Stimulated activated CD4-positive, alpha-beta T cell treated with anti-CD3 and anti-CD28 coated beads, Interleukin-1b, Interleukin-23, amount 100 ng/mL, for 24 hours (primary cell): ENCODE results near the gene DDX1.

ENCODE experiments used
- DNase-seq, 4 experiments: peaks; one replicate each; pipeline ENCODE4 v3.0.0-alpha.2; 2020; ENCODE audit warnings: low read depth in 4 of 4, low spot score in 1 of 4

DDX1 gene

DNA sequence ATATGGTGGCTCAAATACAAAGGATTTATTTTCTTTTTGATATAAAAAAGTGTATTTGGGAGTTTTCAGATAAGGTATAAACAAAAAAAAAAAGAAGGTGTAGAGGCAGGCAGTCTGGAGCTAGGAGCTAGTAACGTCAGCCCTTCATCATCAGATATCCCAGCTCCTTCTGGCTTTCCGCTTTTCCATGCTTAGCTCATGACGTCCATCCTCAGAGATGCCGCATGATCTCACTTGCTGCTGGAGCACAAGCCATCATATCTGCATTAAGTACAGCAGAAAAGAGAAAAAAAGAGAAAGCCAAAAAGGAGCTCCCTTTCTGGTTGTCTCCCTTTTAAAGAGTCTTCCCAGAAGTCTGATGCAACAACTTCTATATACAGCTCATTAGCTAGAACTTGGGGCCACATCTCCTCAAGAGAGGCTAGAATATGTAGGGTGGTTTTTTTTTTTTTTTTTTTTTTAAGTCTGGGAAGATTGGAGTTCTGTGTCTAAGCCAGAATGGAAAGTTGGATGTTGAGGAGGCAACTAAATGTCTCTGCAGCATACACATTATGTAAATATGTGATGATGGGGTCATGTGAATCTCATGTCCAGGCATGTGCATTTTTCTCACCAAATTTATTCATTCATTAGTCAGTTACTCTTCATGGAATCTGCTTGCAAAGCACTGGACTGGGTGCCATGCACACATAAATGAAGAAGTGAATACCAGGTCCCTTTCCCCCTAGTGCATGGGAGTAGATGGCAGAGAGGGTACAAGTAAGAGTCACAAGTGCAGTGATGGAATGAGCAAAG lies 52.3 kb downstream of the DDX1 start:
- DNase-seq = no peak

DNA sequence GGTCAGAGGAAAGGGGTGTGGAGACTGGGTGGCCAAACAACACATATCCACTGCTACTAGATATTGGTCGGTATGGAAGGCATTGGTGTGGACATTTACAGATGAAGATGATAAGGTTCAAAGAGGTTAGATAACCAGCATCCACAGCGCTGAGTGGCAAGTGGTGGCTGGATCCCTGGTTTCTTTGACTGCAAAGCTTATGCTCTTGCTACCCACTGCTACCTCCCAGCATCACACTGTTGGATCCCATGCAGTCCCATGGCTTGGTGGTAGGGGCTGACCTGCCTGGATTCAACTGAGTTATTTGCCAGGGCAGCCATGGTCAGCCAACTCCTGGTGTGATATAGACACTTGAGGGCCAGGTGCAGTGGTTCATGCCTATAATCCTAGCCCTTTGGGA lies 53.6 kb downstream of the DDX1 start:
- DNase-seq = no peak

DNA sequence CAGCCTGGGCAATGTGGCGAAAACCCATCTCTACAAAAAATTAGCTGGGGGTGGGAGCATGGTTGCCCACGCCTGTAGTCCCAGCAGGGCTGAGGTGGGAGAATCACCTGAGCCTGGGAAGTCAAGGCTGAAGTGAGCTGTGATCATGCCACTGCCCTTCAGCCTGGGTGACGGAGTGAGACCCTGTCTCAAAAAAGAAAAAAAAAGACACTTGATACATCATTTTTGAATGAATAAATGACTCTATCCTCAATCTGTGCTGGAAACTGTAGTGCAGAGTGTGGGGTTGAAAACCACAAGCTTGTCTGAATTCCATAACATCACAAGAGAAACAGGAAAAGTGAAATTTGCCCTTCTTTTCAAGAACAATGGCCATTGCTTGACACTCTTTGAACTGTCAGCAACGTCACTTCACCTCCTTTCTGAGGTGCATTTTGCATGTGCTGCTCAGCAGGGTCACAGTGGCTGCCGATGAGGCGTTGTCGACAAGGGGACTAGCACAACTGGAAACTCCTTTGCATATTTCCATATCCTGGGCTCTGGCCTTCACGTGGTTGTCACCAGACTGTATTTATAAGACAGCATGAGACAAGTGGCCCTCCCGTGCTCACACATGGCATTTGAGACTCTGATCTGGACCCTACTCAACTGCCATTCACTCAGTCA lies 54.2 kb downstream of the DDX1 start:
- DNase-seq = no peak

DNA sequence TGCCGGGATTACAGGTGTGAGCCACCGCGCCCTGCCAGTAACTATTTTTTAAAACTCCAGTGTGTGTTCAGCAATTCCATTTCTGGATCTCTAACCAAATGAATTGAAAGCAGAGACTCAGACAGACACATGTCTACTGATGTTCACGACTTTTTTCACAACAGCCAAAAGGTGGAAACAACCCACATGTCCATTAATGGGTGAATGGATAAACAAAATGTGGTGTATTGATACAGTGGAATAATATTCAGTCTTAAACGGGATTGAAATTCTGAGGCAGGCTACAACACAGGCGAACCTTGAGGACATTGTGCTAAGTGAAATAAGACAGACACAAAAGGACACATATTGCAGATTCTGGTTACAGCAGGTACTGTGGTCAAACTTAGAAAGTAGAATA lies 55.0 kb downstream of the DDX1 start:
- DNase-seq = no peak

DNA sequence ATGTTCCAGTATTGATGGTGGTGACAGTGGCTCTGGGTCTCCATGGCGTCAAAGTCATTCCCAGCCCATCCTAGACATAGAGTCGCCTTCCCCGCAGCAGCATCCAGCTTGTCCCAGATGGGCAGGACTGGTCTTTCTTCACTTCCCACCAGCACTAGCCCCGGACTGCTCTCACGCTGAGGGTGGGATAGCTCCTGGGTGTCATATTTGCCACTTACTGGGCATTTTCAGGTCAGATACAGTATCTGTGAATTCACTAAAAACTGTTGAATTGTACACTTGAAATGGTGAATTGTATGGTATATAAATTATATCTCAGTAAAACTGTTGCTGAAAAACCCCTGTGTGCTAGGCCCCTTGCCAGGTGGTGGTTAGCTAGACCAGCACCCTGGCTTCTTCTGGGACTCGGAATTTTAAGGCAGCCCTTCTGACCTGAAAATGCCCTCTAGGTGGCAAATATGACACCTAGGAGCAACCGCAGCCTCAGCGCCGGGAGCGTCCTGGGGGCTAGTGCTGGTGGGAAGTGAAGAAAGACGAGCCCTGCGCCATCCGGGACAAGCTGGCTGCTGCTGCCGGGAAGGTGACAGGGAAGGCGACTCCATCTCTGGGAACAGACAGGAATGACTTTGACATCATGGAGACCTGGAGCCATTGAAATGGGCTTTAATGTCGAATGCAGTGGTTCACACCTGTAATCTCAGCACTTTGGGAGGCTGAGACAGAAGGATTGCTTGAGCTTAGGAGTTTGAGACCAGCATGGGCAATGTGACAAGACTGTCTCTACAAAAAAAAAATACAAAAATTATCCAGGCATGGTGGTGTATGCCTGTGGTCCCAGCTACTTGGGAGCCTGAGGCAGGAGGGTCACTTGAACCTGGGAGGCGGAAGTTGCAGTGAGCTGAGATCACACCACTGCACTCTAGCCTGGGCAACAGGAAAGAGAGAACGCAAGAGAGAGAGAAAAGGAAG lies 56.2 kb downstream of the DDX1 start:
- DNase-seq = no peak

DNA sequence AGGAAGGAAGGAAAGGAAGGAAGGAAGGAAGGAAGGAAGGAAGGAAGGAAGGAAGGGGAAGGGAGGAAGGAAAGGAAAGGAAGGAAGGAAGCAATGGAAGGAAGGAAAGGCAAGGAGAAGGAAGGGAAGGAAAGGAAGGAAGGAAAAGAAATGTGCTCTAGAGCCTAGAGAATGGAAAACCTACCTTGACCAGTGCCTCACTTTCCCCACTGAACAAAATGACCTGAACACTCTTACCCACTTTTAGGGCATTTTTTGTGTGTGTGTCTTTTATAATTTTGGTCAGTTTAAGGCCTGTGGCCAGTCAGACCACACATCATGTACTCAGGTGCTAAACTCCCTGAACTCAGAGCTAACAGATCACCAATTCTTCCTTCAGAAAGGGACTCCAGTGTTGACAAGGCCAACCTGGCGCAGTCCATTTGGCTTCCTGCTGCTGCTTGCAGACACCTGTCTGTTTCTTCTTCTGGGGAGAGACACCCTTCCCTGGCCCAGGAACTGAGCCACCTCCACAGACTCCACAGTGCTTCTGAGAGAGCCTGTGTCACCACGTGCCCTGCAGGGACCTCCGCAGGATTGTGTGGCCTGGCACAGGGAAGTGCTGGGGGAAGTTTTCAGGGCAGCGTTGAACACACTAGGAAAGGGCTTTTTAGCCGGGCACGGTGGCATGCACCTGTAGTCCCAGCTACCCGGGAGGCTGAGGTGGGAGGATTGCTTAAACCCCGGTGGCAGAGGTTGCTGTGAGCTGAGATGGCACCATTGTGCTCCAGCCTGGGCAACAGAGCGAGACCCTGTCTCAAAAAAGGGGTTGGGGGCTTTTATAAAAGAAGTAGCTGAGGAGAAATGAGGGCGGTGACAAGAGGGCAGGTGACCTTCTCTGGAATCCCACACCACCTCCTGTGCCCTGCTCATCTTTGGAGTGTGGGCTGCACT lies 57.2 kb downstream of the DDX1 start:
- no peak for DNase-seq

DNA sequence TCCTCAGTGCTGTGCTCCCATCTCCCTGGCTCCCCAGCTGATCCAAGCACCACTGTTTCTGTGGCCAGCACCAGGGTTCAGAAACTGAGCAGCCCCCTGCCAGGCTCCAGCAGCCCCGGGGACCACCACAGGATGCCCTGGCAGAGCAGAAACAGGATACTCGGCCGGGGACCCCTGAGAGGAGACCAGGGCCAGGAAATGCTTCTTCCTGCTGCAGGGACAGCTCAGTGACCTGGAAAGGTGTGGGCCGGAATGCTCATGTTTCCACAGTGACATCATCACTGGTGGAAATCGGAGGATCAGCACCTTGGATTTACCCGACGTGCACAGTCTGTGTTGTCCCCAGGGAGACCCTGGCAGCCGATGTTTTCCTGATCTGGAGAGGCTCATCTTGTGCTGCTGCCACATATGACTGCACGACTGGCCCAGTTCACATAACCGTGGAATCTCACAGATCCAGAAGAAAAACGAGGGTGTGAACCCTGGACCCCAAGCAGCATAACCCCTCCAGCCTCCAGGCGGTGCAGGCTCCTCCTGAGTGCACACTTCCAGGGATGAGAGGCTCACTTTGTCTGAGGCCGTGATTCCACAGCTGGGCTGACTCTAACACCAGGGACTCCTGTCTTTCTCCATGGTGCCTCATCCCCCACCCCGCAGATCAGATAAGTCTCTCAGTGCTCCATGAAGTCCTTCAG lies 58.0 kb downstream of the DDX1 start:
- no peak for DNase-seq

DNA sequence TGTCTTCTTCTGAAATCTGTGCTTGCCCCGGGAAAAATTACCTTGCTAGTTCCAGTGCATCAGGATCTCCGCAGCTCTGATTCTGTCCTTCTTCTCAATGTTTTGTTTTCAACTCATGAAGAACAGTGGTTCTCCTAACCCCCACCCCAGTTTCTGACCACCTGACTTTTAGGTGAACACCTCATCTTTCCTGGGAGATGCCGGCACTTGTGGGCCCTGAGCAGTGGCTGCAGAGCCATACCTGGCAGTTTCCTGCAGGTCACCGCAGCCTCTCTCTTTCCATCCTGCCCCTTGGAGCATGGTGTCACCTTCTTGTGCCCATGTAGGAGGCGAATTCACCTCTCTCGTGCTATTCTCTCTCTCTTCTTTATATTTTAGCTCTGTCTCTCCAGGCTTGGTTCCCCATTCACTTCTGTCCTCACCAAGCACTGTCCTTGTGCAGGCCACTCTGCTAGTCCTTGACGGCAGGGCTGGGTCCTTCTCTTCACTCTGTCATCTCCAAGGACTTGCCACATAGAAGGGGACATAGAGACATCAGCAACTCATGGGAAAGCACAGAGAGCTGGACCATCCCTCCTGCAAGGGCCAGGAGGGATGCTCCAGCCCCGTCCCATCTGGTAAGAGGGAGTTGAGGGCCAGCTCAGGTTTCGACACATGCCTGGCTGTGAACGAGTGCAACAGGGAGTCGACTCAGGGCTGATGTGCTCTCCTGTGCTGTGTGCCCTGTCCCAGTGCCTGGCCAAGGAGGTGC lies 59.1 kb downstream of the DDX1 start:
- DNase-seq = no peak

DNA sequence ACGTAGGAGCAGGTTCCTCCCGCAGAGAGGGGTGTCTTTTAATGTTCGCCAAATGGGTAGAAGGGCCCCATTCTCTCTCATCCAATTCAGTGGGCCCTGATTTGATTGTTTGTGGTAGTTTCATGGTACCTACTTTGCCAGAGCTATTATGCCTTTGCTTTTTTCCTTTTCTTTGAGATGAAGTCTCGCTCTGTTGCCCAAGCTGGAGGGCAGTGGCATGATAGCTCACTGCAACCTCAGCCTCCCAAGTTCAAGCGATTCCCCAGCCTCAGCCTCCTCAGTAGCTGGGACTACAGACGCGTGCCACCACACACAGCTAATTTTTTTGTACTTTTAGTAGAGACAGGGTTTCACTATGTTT lies 59.7 kb downstream of the DDX1 start:
- no peak for DNase-seq

DNA sequence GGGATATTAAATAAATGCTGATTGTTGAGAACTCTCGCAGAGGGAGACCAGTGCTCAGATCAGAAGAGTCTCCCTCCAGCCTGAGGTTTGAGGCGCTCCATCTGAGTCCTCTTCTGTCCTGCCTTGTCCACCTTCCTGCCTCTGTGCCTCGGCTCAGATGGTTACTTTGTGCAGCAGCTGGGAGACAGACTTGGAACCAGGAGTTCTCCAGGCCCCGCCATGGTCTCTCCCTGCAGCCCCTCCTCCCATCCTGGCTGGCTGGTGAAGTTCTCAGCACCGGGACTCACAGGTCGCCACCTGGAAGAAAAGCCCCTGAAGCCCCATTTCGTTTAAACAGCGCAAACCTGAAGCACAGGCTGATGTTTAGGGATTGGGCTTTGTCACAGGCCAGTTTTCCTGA lies 60.6 kb downstream of the DDX1 start:
- no peak for DNase-seq

DNA sequence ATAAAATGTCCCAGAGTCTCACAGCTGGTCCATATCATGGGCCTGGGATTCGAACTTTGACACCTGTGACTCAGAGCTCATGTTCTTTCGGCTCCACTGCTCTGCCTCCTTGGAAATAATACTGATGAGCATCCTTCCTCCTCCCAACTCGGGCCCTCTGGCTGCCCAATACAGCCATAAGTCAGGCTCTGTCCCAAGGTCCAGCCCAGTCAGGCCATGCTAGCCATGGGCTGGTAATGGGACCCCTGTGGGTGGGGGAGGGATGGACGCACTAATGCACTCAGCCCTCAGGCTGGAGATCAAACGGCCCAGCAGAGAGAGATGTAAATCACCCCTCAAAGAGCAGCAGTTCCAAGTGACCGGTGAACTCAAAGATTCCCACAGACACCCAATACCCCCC lies 61.1 kb downstream of the DDX1 start:
- no peak for DNase-seq

DNA sequence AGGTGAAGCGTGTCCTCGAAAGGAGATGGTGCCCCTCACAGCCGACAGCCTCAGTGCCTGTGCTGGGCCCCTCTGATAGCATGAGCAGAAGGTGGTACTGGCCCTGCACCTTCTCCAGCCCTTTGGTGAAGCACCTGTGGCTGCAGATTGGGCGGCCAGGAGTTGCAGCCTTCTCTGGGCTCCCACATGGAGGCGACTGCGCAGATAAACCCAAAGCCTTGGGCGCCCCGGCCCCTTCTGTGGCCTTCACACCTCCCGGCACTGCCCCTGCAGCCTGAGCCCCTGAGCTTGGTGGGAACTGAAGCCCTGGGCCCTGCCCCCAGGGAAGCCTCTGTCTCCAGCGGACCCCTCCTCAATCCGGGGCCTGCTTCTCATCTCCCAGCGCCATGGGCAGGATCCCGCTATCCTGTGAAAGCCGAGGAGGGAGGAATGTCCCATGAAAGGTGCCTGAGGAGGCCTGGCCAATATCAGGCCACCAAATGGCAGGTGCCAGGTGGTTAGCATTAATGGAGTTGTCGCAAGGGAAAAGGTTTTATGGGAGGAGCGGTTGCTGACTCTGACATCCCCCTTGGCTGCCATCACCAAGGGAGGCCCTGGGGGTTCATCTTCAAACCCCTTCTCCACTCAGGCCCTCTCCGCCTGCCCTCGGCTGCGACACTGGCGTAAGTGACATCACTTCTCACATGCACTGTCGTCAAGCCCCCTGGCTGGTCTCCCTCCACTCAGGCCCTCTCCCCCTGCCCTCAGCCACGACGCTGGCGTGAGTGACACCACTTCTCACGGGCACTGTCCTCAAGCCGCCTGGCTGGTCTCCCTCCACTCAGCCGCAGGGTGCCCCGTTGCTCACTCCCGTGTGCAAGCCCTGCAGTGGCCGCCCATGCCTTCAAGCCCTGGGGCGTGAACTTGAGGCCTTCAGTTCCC lies 62.4 kb downstream of the DDX1 start:
- no peak for DNase-seq

DNA sequence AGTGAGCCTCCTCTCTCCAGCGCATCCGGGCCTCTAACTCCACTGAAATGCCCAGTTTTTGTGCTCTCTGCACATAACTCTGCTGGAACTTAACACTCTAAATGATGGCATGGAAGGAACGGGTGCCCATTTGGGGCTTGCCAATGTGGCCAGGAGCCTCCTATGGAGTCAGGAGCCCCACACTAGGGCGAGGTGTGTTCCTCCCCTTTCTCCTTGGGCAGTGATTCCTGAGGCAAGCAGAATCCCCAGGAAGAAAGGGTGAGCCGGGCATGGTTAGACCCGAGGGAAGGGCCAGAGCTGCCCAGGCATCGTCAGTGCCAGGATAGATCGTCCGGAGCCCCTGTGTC lies 63.0 kb downstream of the DDX1 start:
- DNase-seq = no peak

DNA sequence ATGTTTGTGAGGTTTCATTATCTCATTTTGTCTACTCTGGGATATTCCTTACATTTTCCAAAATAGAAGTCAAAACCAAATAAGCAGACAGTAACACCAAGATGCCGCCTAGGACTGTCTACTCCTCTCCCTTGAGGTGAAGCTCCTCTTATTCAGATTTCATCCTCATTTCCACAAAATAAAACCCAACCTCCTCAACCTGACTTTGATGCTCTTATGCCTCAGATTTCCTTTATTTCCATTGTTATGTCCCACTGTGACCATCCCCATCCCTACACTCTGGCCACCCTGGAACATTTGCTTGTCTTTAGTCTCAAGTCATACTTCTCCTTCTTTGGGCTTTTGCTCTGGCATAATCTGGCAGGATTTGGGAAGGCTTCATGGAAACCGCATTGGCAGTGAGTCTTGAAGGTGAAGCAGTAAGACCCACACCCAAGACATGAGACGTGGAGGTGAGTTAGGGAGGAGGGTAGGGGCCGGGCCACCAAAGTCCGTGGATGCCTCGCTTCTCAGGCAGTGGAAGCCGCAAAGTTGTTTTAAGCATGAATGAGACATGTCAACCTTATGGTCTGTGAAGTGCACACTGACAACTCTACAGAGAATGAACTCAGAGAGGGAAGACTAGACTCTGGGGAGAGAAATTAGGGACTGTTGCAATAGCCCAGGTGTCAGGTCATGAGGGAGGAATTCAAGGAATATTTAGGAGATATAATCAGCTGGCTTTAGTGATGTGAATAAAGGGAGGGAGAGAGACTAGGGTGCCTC lies 63.6 kb downstream of the DDX1 start:
- no peak for DNase-seq

DNA sequence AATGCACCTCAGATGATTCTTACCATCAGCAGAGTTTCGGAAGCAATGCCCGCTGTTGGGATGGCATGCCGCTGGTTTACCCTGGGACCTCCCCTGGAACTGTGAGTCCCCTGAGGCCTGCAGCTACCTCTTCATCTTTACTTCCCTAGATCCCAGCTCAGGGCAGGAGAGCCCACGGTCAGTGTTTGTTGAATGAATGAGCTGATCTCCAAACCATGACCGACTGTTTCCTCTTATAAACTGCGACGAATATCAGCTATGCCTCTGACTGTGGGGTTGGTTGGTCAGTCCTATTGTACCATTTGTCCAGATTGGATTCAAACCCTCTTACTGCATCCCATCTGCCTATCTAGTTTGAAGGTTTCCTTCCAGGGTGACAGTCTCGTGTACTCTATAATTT lies 64.4 kb downstream of the DDX1 start:
- DNase-seq = no peak

DNA sequence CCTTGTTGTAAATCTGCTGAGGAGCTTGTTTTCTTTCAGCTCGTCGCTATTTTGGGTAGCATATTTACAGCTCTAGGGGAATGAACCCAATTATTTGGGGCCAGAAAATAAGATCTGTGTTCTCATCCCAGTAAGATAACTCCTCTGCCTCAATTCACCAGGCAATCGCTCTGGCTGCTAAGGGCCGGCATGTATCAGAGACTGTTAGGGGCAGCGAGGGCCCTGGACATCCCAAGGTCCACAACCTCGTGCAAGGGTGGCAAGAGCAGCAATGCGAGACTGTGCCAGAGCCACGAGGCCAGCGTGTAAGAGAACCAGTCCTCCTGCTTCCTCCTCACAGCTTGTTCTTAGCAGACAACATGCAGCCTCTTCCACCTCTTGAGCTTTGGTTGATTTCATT lies 66.1 kb downstream of the DDX1 start:
- DNase-seq = no peak

DNA sequence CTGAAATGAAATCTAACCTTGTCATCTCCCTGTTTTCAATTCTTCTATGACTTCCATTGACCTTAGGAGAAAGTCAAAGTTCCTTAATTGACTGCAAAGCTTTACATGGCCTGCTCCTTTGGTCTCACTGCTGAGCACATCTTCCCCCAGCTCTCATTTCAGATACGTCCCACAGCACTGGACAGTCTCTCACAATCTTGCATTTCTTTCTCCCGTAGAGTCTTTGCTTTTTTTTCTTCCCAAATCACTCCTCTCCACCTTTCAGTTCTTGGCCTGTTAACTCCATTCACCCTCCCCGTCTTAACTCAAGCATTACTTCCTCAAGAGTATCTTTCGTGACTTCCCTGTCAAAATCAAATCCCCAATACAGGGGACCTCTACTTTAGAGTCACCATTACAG lies 67.2 kb downstream of the DDX1 start:
- no peak for DNase-seq
